Mucosa of rectum (tissue), 2 donors: ENCODE results near the gene GZF1.

Experiments used
- H3K27ac ChIP-seq, 2 donors: one replicate each; pipeline ENCODE4 v1.7.0; 2013; ENCODE audit warnings: inconsistent platforms in 2 of 2, low read depth in 2 of 2, low read length in 2 of 2
- H3K27me3 ChIP-seq, 2 donors: one replicate each; pipeline ENCODE4 v1.7.0; 2013; ENCODE audit warnings: low read length in 2 of 2; ENCODE audit not compliant: control insufficient read depth in 2 of 2, insufficient read depth in 2 of 2
- H3K36me3 ChIP-seq, 2 donors: one replicate each; pipeline ENCODE4 v1.7.0; 2013; ENCODE audit warnings: low read length in 2 of 2; ENCODE audit not compliant: control insufficient read depth in 2 of 2, insufficient read depth in 2 of 2
- H3K4me1 ChIP-seq, 2 donors: one replicate each; pipeline ENCODE4 v1.7.0; 2013; ENCODE audit warnings: low read length in 2 of 2, mild to moderate bottlenecking in 1 of 2; ENCODE audit not compliant: control insufficient read depth in 2 of 2, insufficient read depth in 2 of 2
- H3K4me3 ChIP-seq, 2 donors: one replicate each; pipeline ENCODE4 v1.7.0; 2013; ENCODE audit warnings: low read length in 2 of 2
- H3K9ac ChIP-seq, 2 donors: one replicate each; pipeline ENCODE4 v1.7.0; 2013; ENCODE audit warnings: low read length in 2 of 2, low read depth in 1 of 2, mild to moderate bottlenecking in 1 of 2
- H3K9me3 ChIP-seq, 2 donors: one replicate each; pipeline ENCODE4 v1.7.0; 2013; ENCODE audit warnings: low read length in 2 of 2; ENCODE audit not compliant: control insufficient read depth in 2 of 2
- donor health status: healthy.
- donor health status: Normal muscosa, but diverticular disease.

GZF1 gene

GRCh38 chr20:23357767-23358562 is 4.0 kb upstream of the GZF1 start:
- H3K4me1 ChIP-seq: peaks cover 17 to 30% of the 10 kb centered on the region in 2 donors
- peak overlapping the region; percentile 91 to 93 for H3K9ac ChIP-seq
- H3K27ac ChIP-seq: peak overlapping the region; percentile 97
- H3K4me3 ChIP-seq: peak overlapping the region; percentile 88 to 91
- H3K36me3 ChIP-seq: peaks cover 6 to 15% of the 10 kb centered on the region in 2 donors
- no peaks in the 10 kb centered on the region for H3K27me3 ChIP-seq
- no peaks in the 10 kb centered on the region for H3K9me3 ChIP-seq

DNA sequence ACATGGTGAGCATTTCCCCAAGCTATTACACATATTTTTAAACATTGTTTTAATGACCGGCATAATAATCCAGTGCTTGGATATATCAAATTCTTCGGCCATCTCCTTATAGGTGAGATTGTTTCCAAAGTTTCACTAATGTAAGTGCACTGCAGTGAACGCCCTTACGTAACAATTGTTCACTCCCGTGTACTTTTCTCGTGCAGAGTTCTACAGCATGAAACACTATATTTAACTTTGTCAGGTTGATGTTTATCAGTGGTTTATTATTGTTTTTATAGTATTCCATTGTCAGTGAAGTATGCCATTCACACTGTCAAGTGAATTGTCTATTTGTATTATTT is 3.4 kb upstream of the GZF1 start:
- Histone ChIP-seq H3K9ac (peak overlapping the region; percentile 66 to 93), H3K27me3 (no peaks in the 10 kb centered on the region), H3K9me3 (no peaks in the 10 kb centered on the region), H3K4me3 (peak overlapping the region; percentile 71 to 88), H3K4me1 (peaks cover 23 to 35% of the 10 kb centered on the region in 2 donors), H3K36me3 (peaks cover 6 to 15% of the 10 kb centered on the region in 2 donors), H3K27ac (peak overlapping the region; percentile 87 to 91)

GRCh38 chr20:23358923-23359593 is 2.9 kb upstream of the GZF1 start:
- Histone ChIP-seq H3K9ac (peak overlapping the region; percentile 66 to 93), H3K27ac (peak overlapping the region; percentile 87 to 91), H3K36me3 (peaks cover 6 to 11% of the 10 kb centered on the region in 2 donors), H3K9me3 (no peaks in the 10 kb centered on the region), H3K27me3 (no peaks in the 10 kb centered on the region), H3K4me3 (peak overlapping the region in 1 of 2 donors; percentile 71), H3K4me1 (peaks cover 23 to 35% of the 10 kb centered on the region in 2 donors)

DNA sequence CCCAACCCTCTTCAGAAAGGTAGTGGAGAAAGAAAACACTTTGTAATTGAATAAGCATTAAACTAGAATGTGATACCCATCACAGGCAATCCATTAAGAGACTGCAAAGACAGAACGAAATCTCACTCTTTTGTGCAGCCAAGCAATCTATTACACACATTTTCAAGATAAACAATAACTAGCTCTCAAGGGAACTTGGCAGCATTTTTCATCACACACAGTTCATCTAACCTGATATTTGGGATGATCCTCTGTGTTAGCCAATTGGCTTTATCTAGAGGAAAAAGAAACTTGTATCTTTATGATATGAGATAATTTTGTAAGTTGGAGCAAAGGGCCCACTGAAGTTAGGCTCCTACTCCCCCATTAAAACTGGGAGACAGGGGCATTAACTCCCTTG is 1.5 kb upstream of the GZF1 start:
- Histone ChIP-seq H3K9me3 (no peaks in the 10 kb centered on the region), H3K9ac (peak overlapping the region; percentile 98 to 99), H3K36me3 (peaks cover 5 to 15% of the 10 kb centered on the region in 2 donors), H3K27ac (peak overlapping the region; percentile 99), H3K27me3 (no peaks in the 10 kb centered on the region), H3K4me3 (peak overlapping the region in 1 of 2 donors; percentile 87), H3K4me1 (peaks cover 23 to 35% of the 10 kb centered on the region in 2 donors)

GRCh38 chr20:23361119-23361475 is 885 bp upstream of the GZF1 start:
- Histone ChIP-seq H3K27ac (peak overlapping the region; percentile 99), H3K4me1 (peaks cover 23 to 41% of the 10 kb centered on the region in 2 donors), H3K36me3 (peaks cover 5 to 16% of the 10 kb centered on the region in 2 donors), H3K4me3 (peak overlapping the region; percentile 87 to 91), H3K27me3 (no peaks in the 10 kb centered on the region), H3K9me3 (no peaks in the 10 kb centered on the region), H3K9ac (peak overlapping the region; percentile 98 to 99)

DNA sequence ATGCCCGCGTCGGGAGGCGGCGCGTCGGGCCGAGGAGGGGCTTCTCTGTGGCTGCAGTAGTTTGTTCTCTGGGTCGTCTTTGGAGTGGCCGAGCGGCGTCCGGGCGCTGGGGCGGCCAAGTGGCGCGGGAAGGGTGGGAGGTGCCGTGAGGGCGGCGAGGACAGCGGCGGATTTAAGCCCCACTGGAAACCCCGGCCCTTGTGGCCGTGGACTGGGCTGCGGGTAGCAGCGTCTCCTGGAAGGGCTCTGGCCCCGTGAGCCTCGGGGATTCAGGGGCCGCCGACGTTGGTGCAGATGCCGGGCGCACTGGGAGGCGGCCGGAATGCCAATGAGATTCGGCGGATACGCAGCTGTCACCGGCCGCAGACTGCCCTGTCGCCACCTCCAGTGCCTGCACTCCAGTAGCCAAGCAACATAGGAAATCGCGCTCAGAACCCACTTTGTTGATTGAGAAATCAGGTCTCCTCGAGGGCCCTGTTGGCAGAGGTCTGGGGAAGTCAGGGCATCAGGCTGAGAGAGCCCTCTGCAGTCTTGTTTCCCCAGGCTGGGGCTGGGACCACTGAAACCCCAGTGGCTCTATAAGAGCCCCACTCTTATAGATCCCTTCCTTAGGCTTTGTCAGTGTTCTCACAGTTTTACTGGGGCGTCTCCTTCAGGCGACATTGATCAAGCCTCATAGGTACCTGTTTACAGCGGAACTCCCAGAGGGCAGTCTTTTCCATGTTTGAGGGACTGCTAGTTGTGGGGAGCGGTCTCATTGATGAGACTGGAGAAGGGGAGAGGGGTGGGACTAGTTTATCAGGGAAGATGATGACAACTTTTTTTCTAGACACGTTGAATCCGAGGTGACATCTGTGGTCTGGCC is 642 bp downstream of the GZF1 start:
- Histone ChIP-seq H3K27ac (peak overlapping the region; percentile 89 to 99), H3K9me3 (no peaks in the 10 kb centered on the region), H3K36me3 (peaks cover 5 to 20% of the 10 kb centered on the region in 2 donors), H3K4me3 (peak overlapping the region; percentile 80 to 83), H3K27me3 (no peaks in the 10 kb centered on the region), H3K9ac (peak overlapping the region; percentile 75 to 88), H3K4me1 (peaks cover 23 to 36% of the 10 kb centered on the region in 2 donors)

DNA sequence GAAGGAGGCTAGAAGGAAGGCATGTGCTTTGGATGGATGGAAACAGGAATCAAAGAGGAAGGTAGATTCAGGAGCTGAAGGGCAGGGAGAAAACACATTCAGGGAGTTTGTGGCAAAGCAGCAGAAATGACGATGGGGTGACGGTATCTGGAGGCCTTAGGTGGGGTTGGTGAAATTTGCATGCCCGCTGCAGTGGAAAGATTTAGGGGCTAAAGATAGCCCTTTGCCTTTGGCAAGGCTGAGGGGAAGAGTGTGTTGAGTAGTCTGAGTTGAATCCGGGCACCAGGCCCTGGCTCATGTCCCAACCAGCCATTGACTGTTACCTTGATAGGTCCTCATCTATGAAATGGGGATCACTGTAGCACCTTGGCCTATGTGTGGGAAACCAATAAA is 1.3 kb downstream of the GZF1 start:
- Histone ChIP-seq H3K4me1 (peaks cover 23 to 36% of the 10 kb centered on the region in 2 donors), H3K36me3 (peaks cover 9 to 20% of the 10 kb centered on the region in 2 donors), H3K27me3 (no peaks in the 10 kb centered on the region), H3K4me3 (peak overlapping the region; percentile 80 to 83), H3K27ac (peak overlapping the region in 1 of 2 donors; percentile 99), H3K9ac (peak overlapping the region in 1 of 2 donors; percentile 75), H3K9me3 (no peaks in the 10 kb centered on the region)

GRCh38 chr20:23365390-23366165 is 3.6 kb downstream of the GZF1 start:
- no peaks in the 10 kb centered on the region for H3K9me3 ChIP-seq
- H3K27ac ChIP-seq: no peak overlapping the region
- H3K4me1 ChIP-seq: peaks cover 12 to 24% of the 10 kb centered on the region in 2 donors
- no peak overlapping the region for H3K9ac ChIP-seq
- no peak overlapping the region for H3K4me3 ChIP-seq
- peaks cover 30 to 38% of the 10 kb centered on the region in 2 donors for H3K36me3 ChIP-seq
- H3K27me3 ChIP-seq: no peaks in the 10 kb centered on the region

GRCh38 chr20:23366384-23366783 is 4.4 kb downstream of the GZF1 start:
- Histone ChIP-seq H3K4me3 (no peak overlapping the region), H3K36me3 (peaks cover 36 to 45% of the 10 kb centered on the region in 2 donors), H3K27ac (no peak overlapping the region), H3K9ac (no peak overlapping the region), H3K9me3 (no peaks in the 10 kb centered on the region), H3K27me3 (no peaks in the 10 kb centered on the region), H3K4me1 (peaks cover 6 to 17% of the 10 kb centered on the region in 2 donors)
